ENCODE data around the gene YEATS2.

DNA sequence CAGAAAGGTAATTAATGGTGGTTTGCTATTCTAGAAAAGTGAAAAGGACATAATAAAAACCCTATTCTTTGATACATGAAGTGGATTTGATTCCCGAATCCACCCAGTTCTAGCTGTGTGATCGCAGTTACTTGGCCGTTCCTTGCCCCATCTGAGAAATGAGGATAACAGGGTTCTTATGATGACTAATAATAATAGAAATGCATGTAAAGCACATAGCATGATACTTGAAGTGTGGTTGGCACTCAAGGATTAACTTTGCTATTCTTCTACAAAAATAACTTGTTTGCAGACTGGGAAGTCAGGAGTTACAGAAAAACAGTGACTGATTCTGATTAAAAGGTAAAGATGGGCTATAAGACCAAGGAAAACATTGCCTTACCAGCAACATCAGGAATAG is 160.3 kb downstream of the YEATS2 start:
- TF ChIP-seq ZNF37A (tag by site-specific recombination; IDR thresholded peaks at IDR 0.05) (no peak), CTCF (tag by site-specific recombination; IDR thresholded peaks at IDR 0.05) (no peak), ZNF24 (tag by site-specific recombination; IDR thresholded peaks at IDR 0.05) (no peak)
- TF ChIP-seq, protein P1, sequence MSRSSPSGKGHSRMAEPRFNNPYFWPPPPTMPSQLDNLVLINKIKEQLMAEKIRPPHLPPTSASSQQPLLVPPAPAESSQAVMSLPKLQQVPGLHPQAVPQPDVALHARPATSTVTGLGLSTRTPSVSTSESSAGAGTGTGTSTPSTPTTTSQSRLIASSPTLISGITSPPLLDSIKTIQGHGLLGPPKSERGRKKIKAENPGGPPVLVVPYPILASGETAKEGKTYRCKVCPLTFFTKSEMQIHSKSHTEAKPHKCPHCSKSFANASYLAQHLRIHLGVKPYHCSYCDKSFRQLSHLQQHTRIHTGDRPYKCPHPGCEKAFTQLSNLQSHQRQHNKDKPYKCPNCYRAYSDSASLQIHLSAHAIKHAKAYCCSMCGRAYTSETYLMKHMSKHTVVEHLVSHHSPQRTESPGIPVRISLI (tag by site-specific recombination; IDR thresholded peaks at IDR 0.05) = no peak
